ENCODE data around the gene KCNJ8.

Gene KCNJ8

DNA sequence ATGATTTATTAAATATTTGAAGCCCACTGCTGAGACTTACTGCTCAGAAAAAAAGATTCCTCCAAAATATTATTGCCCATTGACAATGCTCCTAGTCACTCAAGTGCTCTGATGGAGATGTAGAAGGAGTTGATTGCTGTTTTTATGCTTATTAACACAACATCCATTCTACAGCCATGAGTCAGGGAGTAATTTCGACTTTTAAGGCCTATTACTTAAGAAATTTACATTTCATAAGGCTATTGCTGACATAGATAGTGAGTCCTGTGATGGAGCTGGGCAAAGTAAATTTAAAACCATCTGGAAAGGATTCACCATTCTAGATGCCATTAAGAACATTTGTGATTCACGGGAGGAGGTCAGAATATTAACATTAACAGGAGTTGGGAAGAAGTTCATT is 5.2 kb downstream of the KCNJ8 start:
- no peaks in the 10 kb centered on the region for H3K4me1 ChIP-seq (ENCODE audit: insufficient read depth, low read length)
- H3K9ac ChIP-seq (ENCODE audit: low read depth, low read length), result no peak overlapping the region
- no peaks in the 10 kb centered on the region for H3K9me3 ChIP-seq (ENCODE audit: control insufficient read depth, insufficient read depth, low read length)
- no peaks in the 10 kb centered on the region for H3K36me3 ChIP-seq (ENCODE audit: insufficient read depth, low read length)

DNA sequence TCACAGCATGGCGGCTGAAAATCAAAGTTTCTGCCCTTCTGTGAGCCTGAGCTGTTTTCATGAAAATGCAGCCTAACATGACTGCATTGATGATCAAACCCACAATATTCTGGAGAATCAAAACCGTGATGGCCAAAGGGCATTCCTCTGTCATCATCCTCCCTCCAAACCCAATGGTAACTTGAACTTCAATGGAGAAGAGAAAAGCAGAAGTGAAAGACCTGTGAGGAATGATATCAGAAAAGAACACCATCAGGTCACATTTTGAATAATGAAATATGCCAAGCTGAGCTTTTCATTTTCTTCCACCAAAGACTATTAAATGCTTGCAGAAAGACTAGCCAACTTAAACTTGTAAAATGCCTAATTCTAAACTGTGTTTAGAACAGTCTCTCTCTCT is 8.1 kb downstream of the KCNJ8 start:
- Histone ChIP-seq H3K9ac (ENCODE audit: low read depth, low read length) (no peak overlapping the region), H3K4me1 (ENCODE audit: insufficient read depth, low read length) (no peaks in the 10 kb centered on the region), H3K9me3 (ENCODE audit: control insufficient read depth, insufficient read depth, low read length) (no peaks in the 10 kb centered on the region), H3K36me3 (ENCODE audit: insufficient read depth, low read length) (no peaks in the 10 kb centered on the region)

DNA sequence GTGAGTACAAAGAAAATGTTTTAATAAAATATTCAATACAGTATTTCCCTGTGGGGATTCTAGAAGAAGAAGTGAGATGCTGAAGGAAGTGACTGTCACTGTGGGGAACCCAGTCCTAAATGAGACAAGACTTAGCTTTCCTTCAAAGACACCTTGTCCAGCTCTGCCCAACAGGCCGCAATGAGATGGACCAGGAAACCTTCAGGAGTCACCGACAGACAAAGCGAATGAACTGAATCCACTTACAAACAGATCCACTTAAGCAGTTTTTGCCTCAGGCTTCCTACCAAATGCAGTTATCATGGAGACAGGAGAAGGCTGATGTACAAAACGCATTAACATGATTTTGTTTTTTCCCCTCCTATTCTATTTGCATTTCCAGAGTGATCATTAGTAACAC is 9.6 kb downstream of the KCNJ8 start:
- no peak overlapping the region for H3K9ac ChIP-seq (ENCODE audit: low read depth, low read length)
- H3K36me3 ChIP-seq (ENCODE audit: insufficient read depth, low read length), result no peaks in the 10 kb centered on the region
- no peaks in the 10 kb centered on the region for H3K4me1 ChIP-seq (ENCODE audit: insufficient read depth, low read length)
- no peaks in the 10 kb centered on the region for H3K9me3 ChIP-seq (ENCODE audit: control insufficient read depth, insufficient read depth, low read length)

- Histone ChIP-seq H3K9me3 (ENCODE audit: control insufficient read depth, insufficient read depth, low read length) (no peaks in the 10 kb centered on the region), H3K36me3 (ENCODE audit: insufficient read depth, low read length) (no peaks in the 10 kb centered on the region), H3K9ac (ENCODE audit: low read depth, low read length) (no peak overlapping the region), H3K4me1 (ENCODE audit: insufficient read depth, low read length) (no peaks in the 10 kb centered on the region)
Observed at GRCh38 chr12:21764065-21764464, 10.4 kb downstream of the KCNJ8 start.

DNA sequence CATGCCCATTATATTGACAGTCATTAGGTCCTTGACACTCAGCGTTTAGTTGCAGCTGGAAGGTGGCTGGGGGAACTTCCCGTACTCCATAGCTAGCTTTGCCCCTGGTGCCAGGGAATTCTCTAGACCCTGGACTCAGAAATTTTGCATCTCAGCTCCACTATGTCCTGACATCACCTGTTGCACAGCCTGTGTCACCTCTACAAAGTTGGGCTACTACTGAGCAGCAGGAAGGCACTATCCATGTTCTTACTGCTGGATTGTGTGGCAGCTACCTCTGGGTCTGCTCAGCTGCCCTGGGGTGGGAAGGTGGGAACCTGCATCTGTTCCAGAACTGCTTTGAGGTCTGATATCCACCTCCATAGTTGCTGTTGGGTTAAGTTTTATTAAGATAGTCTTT is 11.0 kb downstream of the KCNJ8 start:
- H3K36me3 ChIP-seq (ENCODE audit: insufficient read depth, low read length), result no peaks in the 10 kb centered on the region
- no peak overlapping the region for H3K9ac ChIP-seq (ENCODE audit: low read depth, low read length)
- no peaks in the 10 kb centered on the region for H3K4me1 ChIP-seq (ENCODE audit: insufficient read depth, low read length)
- no peaks in the 10 kb centered on the region for H3K9me3 ChIP-seq (ENCODE audit: control insufficient read depth, insufficient read depth, low read length)

DNA sequence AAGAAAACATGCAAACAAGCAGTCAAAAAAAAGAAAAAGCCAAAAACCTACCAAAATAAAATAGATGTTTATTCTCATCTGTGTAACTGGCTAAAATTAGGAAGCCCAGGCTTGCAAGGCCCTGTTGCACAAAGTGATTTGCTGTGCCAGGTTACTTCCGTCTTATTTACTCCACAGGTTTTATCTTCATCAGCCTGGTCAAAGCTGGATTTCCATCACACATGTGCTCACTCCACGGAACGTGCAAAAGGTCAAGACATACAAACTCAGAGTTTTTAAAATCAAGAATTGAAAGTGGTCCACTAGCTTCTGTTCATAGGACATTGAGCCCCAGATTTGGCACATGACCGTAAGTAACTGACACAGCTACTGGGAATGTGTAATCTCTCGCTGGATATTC is 14.8 kb downstream of the KCNJ8 start:
- no peaks in the 10 kb centered on the region for H3K4me1 ChIP-seq (ENCODE audit: insufficient read depth, low read length)
- no peaks in the 10 kb centered on the region for H3K36me3 ChIP-seq (ENCODE audit: insufficient read depth, low read length)
- no peak overlapping the region for H3K9ac ChIP-seq (ENCODE audit: low read depth, low read length)
- H3K9me3 ChIP-seq (ENCODE audit: control insufficient read depth, insufficient read depth, low read length), result no peaks in the 10 kb centered on the region

- Histone ChIP-seq H3K36me3 (ENCODE audit: insufficient read depth, low read length) (no peaks in the 10 kb centered on the region), H3K4me1 (ENCODE audit: insufficient read depth, low read length) (no peaks in the 10 kb centered on the region), H3K9ac (ENCODE audit: low read depth, low read length) (no peak overlapping the region), H3K9me3 (ENCODE audit: control insufficient read depth, insufficient read depth, low read length) (no peaks in the 10 kb centered on the region)
Observed at GRCh38 chr12:21757735-21758134, 16.8 kb downstream of the KCNJ8 start.

GRCh38 chr12:21756699-21757098 is 17.8 kb downstream of the KCNJ8 start:
- Histone ChIP-seq H3K9me3 (ENCODE audit: control insufficient read depth, insufficient read depth, low read length) (no peaks in the 10 kb centered on the region), H3K4me1 (ENCODE audit: insufficient read depth, low read length) (no peaks in the 10 kb centered on the region), H3K36me3 (ENCODE audit: insufficient read depth, low read length) (no peaks in the 10 kb centered on the region), H3K9ac (ENCODE audit: low read depth, low read length) (no peak overlapping the region)

GRCh38 chr12:21751517-21751916 is 23.0 kb downstream of the KCNJ8 start:
- Histone ChIP-seq H3K4me1 (ENCODE audit: insufficient read depth, low read length) (no peaks in the 10 kb centered on the region), H3K36me3 (ENCODE audit: insufficient read depth, low read length) (no peaks in the 10 kb centered on the region), H3K9ac (ENCODE audit: low read depth, low read length) (no peak overlapping the region), H3K9me3 (ENCODE audit: control insufficient read depth, insufficient read depth, low read length) (no peaks in the 10 kb centered on the region)

DNA sequence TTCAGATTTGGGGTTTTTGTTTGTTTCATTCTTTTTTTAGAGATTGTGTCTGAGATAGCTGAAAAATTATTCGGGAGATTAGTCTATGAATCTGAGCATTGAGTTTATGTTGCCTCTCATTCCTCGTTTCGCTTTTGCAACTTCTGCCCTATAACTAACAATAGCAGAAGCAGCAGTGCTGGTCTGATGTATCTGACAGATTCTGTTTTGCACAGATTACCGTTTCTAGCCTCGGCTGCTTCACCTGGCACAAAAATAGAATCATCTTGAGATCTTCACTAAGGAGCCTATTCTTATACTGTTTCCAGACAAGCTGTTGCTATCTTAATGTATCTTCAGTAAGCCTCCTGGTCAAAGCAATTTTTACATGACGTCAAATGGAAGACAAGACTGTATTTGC is 29.2 kb downstream of the KCNJ8 start:
- H3K36me3 ChIP-seq (ENCODE audit: insufficient read depth, low read length), result no peaks in the 10 kb centered on the region
- no peaks in the 10 kb centered on the region for H3K9me3 ChIP-seq (ENCODE audit: control insufficient read depth, insufficient read depth, low read length)
- no peak overlapping the region for H3K9ac ChIP-seq (ENCODE audit: low read depth, low read length)
- no peaks in the 10 kb centered on the region for H3K4me1 ChIP-seq (ENCODE audit: insufficient read depth, low read length)

- Histone ChIP-seq H3K4me1 (ENCODE audit: insufficient read depth, low read length) (no peaks in the 10 kb centered on the region), H3K36me3 (ENCODE audit: insufficient read depth, low read length) (no peaks in the 10 kb centered on the region), H3K9me3 (ENCODE audit: control insufficient read depth, insufficient read depth, low read length) (no peaks in the 10 kb centered on the region), H3K9ac (ENCODE audit: low read depth, low read length) (no peak overlapping the region)
Observed at GRCh38 chr12:21731144-21731543, 43.4 kb downstream of the KCNJ8 start.

- Histone ChIP-seq H3K9ac (ENCODE audit: low read depth, low read length) (no peak overlapping the region), H3K9me3 (ENCODE audit: control insufficient read depth, insufficient read depth, low read length) (no peaks in the 10 kb centered on the region), H3K36me3 (ENCODE audit: insufficient read depth, low read length) (no peaks in the 10 kb centered on the region), H3K4me1 (ENCODE audit: insufficient read depth, low read length) (no peaks in the 10 kb centered on the region)
Observed at GRCh38 chr12:21725731-21726130, 48.8 kb downstream of the KCNJ8 start.

- Histone ChIP-seq H3K9me3 (ENCODE audit: control insufficient read depth, insufficient read depth, low read length) (no peaks in the 10 kb centered on the region), H3K4me1 (ENCODE audit: insufficient read depth, low read length) (no peaks in the 10 kb centered on the region), H3K9ac (ENCODE audit: low read depth, low read length) (no peak overlapping the region), H3K36me3 (ENCODE audit: insufficient read depth, low read length) (no peaks in the 10 kb centered on the region)
Observed at GRCh38 chr12:21718944-21719650, 55.4 kb downstream of the KCNJ8 start.

DNA sequence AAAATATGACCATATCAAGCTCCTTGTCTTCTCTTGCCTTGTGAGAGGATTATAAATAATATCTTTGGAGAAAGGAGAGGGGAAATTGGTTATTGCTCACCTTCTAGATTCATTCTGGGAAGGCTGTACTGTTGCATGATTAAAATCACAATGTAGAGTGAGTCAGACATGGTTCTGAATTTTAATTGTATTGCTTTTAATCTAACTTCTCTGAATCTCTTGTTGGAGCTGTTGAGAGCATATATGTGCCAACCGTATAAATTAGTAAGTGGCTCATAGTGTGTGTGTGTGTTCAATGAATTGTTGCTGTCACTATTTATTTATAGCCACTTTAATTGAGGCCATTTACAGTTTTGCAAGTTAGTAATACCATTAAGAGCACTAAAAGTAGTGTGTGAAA is 56.1 kb downstream of the KCNJ8 start:
- Histone ChIP-seq H3K4me1 (ENCODE audit: insufficient read depth, low read length) (no peaks in the 10 kb centered on the region), H3K9ac (ENCODE audit: low read depth, low read length) (no peak overlapping the region), H3K36me3 (ENCODE audit: insufficient read depth, low read length) (no peaks in the 10 kb centered on the region), H3K9me3 (ENCODE audit: control insufficient read depth, insufficient read depth, low read length) (no peaks in the 10 kb centered on the region)

- H3K9ac ChIP-seq (ENCODE audit: low read depth, low read length), result no peak overlapping the region
- no peaks in the 10 kb centered on the region for H3K4me1 ChIP-seq (ENCODE audit: insufficient read depth, low read length)
- H3K9me3 ChIP-seq (ENCODE audit: control insufficient read depth, insufficient read depth, low read length), result no peaks in the 10 kb centered on the region
- no peaks in the 10 kb centered on the region for H3K36me3 ChIP-seq (ENCODE audit: insufficient read depth, low read length)
Observed at GRCh38 chr12:21717767-21718166, 56.7 kb downstream of the KCNJ8 start.

DNA sequence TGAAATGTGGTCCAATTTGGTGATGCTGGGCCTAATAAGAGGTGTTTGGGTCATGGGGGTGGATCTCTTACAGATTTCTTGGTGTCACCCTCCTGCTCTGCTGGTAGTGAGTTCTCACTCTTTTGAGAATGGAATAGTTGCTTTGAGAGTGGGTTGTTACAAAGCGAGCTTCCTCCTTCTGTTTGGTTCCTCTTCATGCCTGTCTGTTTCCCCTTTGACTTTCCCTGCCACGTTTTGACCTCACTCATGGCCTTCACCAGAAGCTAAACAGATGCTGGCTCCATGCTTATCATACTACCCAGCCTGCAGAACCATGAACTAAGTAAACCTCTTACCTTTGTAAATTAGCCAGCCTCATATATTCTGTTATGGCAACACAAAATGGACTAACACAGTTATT is 59.1 kb downstream of the KCNJ8 start:
- H3K36me3 ChIP-seq (ENCODE audit: insufficient read depth, low read length), result no peaks in the 10 kb centered on the region
- no peak overlapping the region for H3K9ac ChIP-seq (ENCODE audit: low read depth, low read length)
- no peaks in the 10 kb centered on the region for H3K4me1 ChIP-seq (ENCODE audit: insufficient read depth, low read length)
- H3K9me3 ChIP-seq (ENCODE audit: control insufficient read depth, insufficient read depth, low read length), result no peaks in the 10 kb centered on the region
